Mucosa of descending colon (tissue), 3 donors: Measurements from ENCODE around the gene ATN1. TPM values are rescaled to one million over a fixed set of nuclear protein-coding genes. Genes with fewer than 3 reads are reported as not detected.

ENCODE experiments used
- ATAC-seq: fragments of 200-7000 bp; cut with Tn5 transposase; one replicate; pipeline ENCODE4 v1.9.1; 2020; ENCODE audit warnings: mild to moderate bottlenecking, moderate library complexity
- DNase-seq, 3 donors: peaks; one replicate each; pipeline ENCODE4 v3.0.0-alpha.2; 2020
- H3K36me3 ChIP-seq: fragments of 200-600 bp; one replicate; pipeline ENCODE4 v1.8.0; 2021; ENCODE audit warnings: low read depth, mild to moderate bottlenecking
- H3K4me1 ChIP-seq: fragments of 200-600 bp; one replicate; pipeline ENCODE4 v1.8.0; 2021; ENCODE audit warnings: low read depth, mild to moderate bottlenecking
- H3K4me3 ChIP-seq: fragments of 200-600 bp; one replicate; pipeline ENCODE4 v1.8.0; 2021; ENCODE audit warnings: mild to moderate bottlenecking
- H3K9me3 ChIP-seq: fragments of 200-600 bp; one replicate; pipeline ENCODE4 v1.8.0; 2021; ENCODE audit warnings: mild to moderate bottlenecking
- intact Hi-C, 2 donors: fragments of 100-400 bp; cut with DNase I in 1 of 2; cut with micrococcal nuclease in 1 of 2; formaldehyde crosslinking; loops; one replicate each; pipeline versions ENCODE4 v1.11.0 to v1.11.1; 2022; cut with DNase I, micrococcal nuclease
- total RNA-seq, 3 donors: library from RNA; stranded (reverse); fragmentation: NEBNext Ultra II Directional in 2 of 3; extraction: Animal tissue kit (Norgen Biotek cat#: 25700) in 2 of 3; gene quantifications; one replicate each; pipeline versions ENCODE4 v1.2.1 to v1.2.4, GENCODE V29; 2021 to 2023
- TF ChIP-seq, protein P1 (sequence below): fragments of 200-600 bp; IDR thresholded peaks from one replicate; pipeline ENCODE4 v1.8.0; 2022; ENCODE audit warnings: antibody characterized with exemption, mild to moderate bottlenecking
- donor health status: DM: no; HTN: no; CAD: no; lungs with moderate emphysema.
- donor health status: DM: no; HTN: no; CAD: no.
- donor health status: DM: no; HTN: yes; CAD: no.

ATN1 gene
- total RNA-seq, 3 donors from 2014 or later: 68.5 to 208 (median 82.4) TPM

DNA sequence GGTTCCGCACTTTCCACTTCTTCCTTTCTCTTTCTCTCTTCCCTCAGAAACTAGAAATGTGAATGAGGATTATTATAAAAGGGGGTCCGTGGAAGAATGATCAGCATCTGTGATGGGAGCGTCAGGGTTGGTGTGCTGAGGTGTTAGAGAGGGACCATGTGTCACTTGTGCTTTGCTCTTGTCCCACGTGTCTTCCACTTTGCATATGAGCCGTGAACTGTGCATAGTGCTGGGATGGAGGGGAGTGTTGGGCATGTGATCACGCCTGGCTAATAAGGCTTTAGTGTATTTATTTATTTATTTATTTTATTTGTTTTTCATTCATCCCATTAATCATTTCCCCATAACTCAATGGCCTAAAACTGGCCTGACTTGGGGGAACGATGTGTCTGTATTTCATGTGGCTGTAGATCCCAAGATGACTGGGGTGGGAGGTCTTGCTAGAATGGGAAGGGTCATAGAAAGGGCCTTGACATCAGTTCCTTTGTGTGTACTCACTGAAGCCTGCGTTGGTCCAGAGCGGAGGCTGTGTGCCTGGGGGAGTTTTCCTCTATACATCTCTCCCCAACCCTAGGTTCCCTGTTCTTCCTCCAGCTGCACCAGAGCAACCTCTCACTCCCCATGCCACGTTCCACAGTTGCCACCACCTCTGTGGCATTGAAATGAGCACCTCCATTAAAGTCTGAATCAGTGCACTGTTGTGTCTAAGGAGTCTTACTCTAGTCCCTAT, 4.6 kb upstream of the ATN1 start:
- TF ChIP-seq, protein P1, sequence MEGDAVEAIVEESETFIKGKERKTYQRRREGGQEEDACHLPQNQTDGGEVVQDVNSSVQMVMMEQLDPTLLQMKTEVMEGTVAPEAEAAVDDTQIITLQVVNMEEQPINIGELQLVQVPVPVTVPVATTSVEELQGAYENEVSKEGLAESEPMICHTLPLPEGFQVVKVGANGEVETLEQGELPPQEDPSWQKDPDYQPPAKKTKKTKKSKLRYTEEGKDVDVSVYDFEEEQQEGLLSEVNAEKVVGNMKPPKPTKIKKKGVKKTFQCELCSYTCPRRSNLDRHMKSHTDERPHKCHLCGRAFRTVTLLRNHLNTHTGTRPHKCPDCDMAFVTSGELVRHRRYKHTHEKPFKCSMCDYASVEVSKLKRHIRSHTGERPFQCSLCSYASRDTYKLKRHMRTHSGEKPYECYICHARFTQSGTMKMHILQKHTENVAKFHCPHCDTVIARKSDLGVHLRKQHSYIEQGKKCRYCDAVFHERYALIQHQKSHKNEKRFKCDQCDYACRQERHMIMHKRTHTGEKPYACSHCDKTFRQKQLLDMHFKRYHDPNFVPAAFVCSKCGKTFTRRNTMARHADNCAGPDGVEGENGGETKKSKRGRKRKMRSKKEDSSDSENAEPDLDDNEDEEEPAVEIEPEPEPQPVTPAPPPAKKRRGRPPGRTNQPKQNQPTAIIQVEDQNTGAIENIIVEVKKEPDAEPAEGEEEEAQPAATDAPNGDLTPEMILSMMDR: no peak
- intact Hi-C loops: no loop called here
- Histone ChIP-seq H3K4me3 (no peak overlapping the region), H3K4me1 (peaks cover 31% of the 10 kb centered on the region), H3K9me3 (no peaks in the 10 kb centered on the region), H3K36me3 (no peaks in the 10 kb centered on the region)
- peak in 1 of 3 donors; percentile 25 for DNase-seq
- ATAC-seq: no peak

DNA sequence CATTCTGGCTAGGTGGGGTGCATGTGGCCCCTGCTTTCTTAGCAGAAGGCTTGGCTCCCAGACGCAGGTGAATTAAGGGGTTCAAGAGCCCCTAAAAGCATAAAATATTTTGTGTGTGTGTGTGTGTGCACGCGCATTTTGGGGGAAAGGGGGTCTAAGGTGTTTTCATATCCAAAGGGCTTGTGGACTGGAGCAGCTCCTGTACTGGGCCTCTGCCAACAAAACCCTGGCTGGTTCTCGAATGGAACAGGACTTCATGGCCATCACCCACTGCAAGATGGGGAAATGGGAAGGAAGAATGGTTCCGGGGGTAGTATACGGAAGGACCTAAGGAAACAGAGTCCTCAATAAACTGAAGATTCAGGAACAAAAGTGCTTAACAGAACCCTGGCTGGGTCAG, 3.9 kb upstream of the ATN1 start:
- Histone ChIP-seq H3K4me1 (peaks cover 31% of the 10 kb centered on the region), H3K9me3 (no peaks in the 10 kb centered on the region), H3K4me3 (no peak overlapping the region), H3K36me3 (no peaks in the 10 kb centered on the region)
- intact Hi-C loops: no loop called here
- ATAC-seq: no peak
- TF ChIP-seq, protein P1: no peak
- peak in 1 of 3 donors; percentile 22 for DNase-seq

DNA sequence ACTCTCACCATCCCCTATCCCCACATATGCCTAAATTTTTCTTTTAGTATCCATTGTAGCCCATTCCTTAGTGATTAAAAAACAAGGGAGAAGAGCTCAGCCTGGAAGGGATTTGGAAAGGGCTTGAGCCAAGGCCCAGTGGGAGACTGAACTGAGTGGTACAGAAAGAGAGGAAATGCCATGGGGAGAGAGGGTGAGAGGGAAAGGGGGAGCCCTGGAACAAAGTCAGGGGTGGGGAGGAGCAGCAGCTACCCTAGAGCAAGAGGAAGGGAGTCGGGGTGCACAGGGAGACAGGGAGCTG, 2.6 kb upstream of the ATN1 start:
- H3K4me1 ChIP-seq: peaks cover 35% of the 10 kb centered on the region
- H3K4me3 ChIP-seq: no peak overlapping the region
- intact Hi-C loops: no loop called here

DNA sequence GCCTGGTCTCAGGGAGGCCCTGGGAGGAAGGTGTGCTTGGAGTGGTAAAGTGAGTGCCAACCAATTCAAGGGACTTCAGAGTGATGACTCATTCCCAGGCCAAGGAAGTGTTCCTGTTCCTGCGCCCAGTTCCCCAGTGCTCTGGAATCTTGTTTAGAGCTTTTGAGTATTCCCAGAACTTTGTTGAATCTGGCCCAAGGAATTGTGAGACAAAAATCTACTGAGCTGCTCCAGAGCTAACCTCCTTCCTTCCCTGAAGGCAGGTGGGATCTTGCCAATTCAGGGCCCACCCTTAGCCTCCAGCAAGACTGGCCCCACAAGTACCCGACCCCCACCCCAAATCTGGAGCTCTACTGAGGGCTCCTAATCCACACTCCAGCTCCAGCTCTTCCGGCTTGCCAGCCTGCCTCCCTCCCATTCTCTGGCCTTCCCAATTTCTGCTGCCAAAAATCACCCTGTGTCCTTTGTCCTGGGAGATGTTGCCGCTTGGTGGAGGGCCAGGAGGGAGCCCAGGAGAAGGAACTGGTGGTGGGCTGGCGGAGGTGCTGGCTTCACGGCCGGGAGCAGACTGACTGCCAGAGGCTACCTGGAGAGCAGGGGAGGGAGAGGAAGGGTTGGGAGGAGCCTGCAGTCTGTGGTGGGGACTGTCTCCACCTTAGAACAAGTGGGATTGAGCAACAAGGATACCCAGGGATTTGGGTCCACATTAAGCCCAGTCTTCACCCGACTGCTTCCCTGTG, 2.0 kb upstream of the ATN1 start:
- Histone ChIP-seq H3K4me3 (no peak overlapping the region), H3K9me3 (no peaks in the 10 kb centered on the region), H3K4me1 (peaks cover 35% of the 10 kb centered on the region), H3K36me3 (no peaks in the 10 kb centered on the region)
- intact Hi-C loops: no loop called here
- DNase-seq (peak; percentile 72 to 76 (median 75)), ATAC-seq (peak; percentile 81)
- TF ChIP-seq, protein P1: no peak

More for the DNA sequence above, 2.6 kb upstream of the ATN1 start:
- H3K36me3 ChIP-seq: no peaks in the 10 kb centered on the region
- TF ChIP-seq, protein P1: no peak
- DNase-seq: no peak
- H3K9me3 ChIP-seq: no peaks in the 10 kb centered on the region
- no peak for ATAC-seq

DNA sequence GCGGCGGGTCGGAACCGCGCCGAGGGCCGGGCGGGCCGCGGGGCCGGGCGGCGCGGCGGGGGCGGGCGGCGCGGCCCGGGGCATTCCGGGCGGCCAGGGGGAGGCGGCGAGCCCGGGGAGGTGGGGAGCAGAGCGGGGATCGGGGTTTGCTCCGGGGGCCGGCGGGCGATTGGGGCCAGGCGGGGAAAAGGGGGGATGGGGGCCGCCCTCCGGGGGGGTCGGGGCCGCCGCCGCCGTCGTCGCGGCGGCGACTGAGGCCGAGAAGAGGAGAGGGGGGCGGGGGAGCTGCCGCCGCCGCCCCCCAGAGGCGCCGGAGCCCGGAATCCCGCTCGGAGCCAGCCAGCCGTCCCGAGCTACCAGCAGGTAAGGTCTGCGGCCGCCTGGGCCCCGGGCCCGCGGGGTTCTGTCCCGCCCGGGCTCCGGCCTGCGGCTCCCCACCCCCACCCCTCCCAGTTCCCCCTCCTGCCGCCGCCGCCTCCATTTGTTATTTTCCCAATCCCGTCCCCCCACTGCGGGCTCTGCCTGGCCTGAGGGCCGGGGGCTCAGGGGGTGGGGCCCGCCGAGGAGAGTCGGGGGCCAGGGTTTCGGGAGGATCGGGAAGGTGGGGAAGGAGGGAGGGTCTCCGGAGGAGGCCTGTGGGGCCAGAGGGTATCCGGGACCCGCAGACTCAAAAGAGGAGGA, 403 bp downstream of the ATN1 start:
- H3K36me3 ChIP-seq: no peaks in the 10 kb centered on the region
- peaks cover 45% of the 10 kb centered on the region for H3K4me1 ChIP-seq
- DNase-seq: no peak
- ATAC-seq: peak; percentile 1
- TF ChIP-seq, protein P1: no peak
- no peaks in the 10 kb centered on the region for H3K9me3 ChIP-seq
- H3K4me3 ChIP-seq: peak overlapping the region; percentile 65
- intact Hi-C loops: no loop called here
